Esophagus squamous epithelium (tissue), 4 donors: ENCODE results near the gene BARHL1.

Experiments used
- POLR2A ChIP-seq, 4 donors: fragments of 450-650 bp; IDR thresholded peaks; one replicate each; pipeline ENCODE4 v1.6.1; 2017; ENCODE audit warnings: antibody characterized with exemption in 4 of 4, mild to moderate bottlenecking in 4 of 4, moderate library complexity in 3 of 4
- TF ChIP-seq, protein P1 (sequence below), 6 experiments: fragments of 450-650 bp in 4 of 6; fragments of 200-600 bp in 2 of 6; sonication (generic) in 2 of 6; IDR thresholded peaks; one replicate each; pipeline ENCODE4 v1.5.1; 2016 to 2019; ENCODE audit warnings: antibody characterized with exemption in 6 of 6, mild to moderate bottlenecking in 4 of 6, moderate library complexity in 4 of 6

DNA sequence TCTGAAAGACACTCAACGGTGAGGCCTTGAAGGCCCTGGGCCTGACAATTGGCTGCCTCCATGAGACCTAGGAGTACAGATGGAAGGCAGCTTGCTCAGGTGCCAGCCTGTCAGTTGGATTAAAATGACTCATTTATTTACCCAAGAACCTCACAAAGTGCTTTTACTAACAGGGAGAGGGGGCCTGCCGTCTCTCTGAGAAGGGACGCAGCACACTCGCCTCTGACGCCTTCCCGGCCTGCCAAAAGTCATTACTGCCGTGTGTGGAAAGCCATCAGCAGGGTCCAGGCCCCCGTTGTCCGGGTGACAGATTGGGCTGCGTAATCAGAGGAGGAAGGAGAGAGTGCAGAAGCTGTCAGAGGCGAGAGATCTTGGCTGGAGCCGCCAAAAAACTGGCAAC is 54.9 kb downstream of the BARHL1 start:
- TF ChIP-seq, protein P1, sequence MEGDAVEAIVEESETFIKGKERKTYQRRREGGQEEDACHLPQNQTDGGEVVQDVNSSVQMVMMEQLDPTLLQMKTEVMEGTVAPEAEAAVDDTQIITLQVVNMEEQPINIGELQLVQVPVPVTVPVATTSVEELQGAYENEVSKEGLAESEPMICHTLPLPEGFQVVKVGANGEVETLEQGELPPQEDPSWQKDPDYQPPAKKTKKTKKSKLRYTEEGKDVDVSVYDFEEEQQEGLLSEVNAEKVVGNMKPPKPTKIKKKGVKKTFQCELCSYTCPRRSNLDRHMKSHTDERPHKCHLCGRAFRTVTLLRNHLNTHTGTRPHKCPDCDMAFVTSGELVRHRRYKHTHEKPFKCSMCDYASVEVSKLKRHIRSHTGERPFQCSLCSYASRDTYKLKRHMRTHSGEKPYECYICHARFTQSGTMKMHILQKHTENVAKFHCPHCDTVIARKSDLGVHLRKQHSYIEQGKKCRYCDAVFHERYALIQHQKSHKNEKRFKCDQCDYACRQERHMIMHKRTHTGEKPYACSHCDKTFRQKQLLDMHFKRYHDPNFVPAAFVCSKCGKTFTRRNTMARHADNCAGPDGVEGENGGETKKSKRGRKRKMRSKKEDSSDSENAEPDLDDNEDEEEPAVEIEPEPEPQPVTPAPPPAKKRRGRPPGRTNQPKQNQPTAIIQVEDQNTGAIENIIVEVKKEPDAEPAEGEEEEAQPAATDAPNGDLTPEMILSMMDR (IDR thresholded peaks at IDR 0.05), result no peak
- no peak for TF ChIP-seq POLR2A (IDR thresholded peaks at IDR 0.05)
